Esophagus muscularis mucosa (tissue), 4 donors: Measurements from ENCODE around the gene ENDOG. TPM values are rescaled to one million over a fixed set of nuclear protein-coding genes. Genes with fewer than 3 reads are reported as not detected.

Experiments
- DNase-seq: peaks from one replicate; pipeline ENCODE4 v3.0.0-alpha.2; 2017; ENCODE audit errors: extremely low spot score
- H3K27ac ChIP-seq, 4 donors: fragments of 200-600 bp; sonication (generic); replicated peaks in 1 of 4; 1 replicate in 3 of 4; 2 replicates in 1 of 4; pipeline ENCODE4 v1.5.1; 2016 to 2019; ENCODE audit warnings: mild to moderate bottlenecking in 1 of 4
- H3K27me3 ChIP-seq, 4 donors: fragments of 200-600 bp; sonication (generic); one replicate each; pipeline versions ENCODE4 v1.5.1 to v1.6.0; 2016 to 2019
- H3K36me3 ChIP-seq, 4 donors: fragments of 200-600 bp; sonication (generic); one replicate each; pipeline ENCODE4 v1.5.1; 2016 to 2019
- H3K4me1 ChIP-seq, 4 donors: fragments of 200-600 bp; sonication (generic); one replicate each; pipeline ENCODE4 v1.5.1; 2016 to 2019
- H3K4me3 ChIP-seq, 4 donors: fragments of 200-600 bp; sonication (generic); 1 replicate in 2 of 4; 2 replicates in 2 of 4; pipeline ENCODE4 v1.5.1; 2016 to 2019; ENCODE audit warnings: mild to moderate bottlenecking in 4 of 4, moderate library complexity in 1 of 4
- H3K9me3 ChIP-seq, 4 donors: fragments of 200-600 bp; sonication (generic); 1 replicate in 3 of 4; 2 replicates in 1 of 4; pipeline ENCODE4 v1.5.1; 2016 to 2019
- CTCF ChIP-seq, 3 experiments: fragments of 200-600 bp in 2 of 3; fragments of 450-650 bp in 1 of 3; sonication (generic) in 2 of 3; IDR thresholded peaks; one replicate each; pipeline ENCODE4 v1.5.1; 2017 to 2019; ENCODE audit warnings: antibody characterized with exemption in 3 of 3, mild to moderate bottlenecking in 2 of 3, moderate library complexity in 1 of 3
- EP300 ChIP-seq: sonication (generic); formaldehyde crosslinking; IDR thresholded peaks from one replicate; pipeline ENCODE4 v1.6.1; 2017; ENCODE audit warnings: antibody characterized with exemption
- POLR2A ChIP-seq: fragments of 450-650 bp; IDR thresholded peaks from one replicate; pipeline ENCODE4 v1.6.1; 2017; ENCODE audit warnings: antibody characterized with exemption, moderate library complexity, mild to moderate bottlenecking, low read depth
- POLR2AphosphoS5 ChIP-seq, 2 donors: sonication (generic); formaldehyde crosslinking; IDR thresholded peaks; one replicate each; pipeline ENCODE4 v1.6.1; 2017; ENCODE audit warnings: antibody characterized with exemption in 2 of 2
- WGBS: methylation state at CpG from one replicate; pipeline ENCODE4 v1.1.5; 2018; 5-methylcytosine and 5-hydroxymethylcytosine counted together
- intact Hi-C: fragments of 100-400 bp; cut with DNase I; formaldehyde crosslinking; loops from one replicate; pipeline ENCODE4 v1.15.1; 2023
- total RNA-seq, 4 donors: library from RNA; depleted of rRNA; stranded (reverse); fragments of >200 nt; gene quantifications; one replicate each; pipeline versions ENCODE4 v1.1.0 to v1.2.1, GENCODE V29; 2016

The ENDOG gene
- total RNA-seq = 10 to 100 TPM; 21.4 to 44.5 (median 37.5) TPM

GRCh38 chr9:128818099-128818838 lies at the start of gene ENDOG:
Gene ENDOG (plus strand): TSS chr9:128818500. CDS start chr9:128818685, 185 bp downstream.
- intact Hi-C loops = no loop called here
- DNase-seq = peak; percentile 99
- Histone ChIP-seq H3K4me3 (peak within 1 kb of the TSS; percentile 62 to 88 (median 80)), H3K36me3 (peaks cover 9 to 31% (median 28%) of the 10 kb centered on the region in 4 donors), H3K27ac (peak within 1 kb of the TSS; percentile 87 to 94 (median 91)), H3K4me1 (peaks cover 13 to 22% (median 17%) of the 10 kb centered on the region in 4 donors), H3K27me3 (no peaks in the 10 kb centered on the region), H3K9me3 (no peaks in the 10 kb centered on the region)
- WGBS = 0% methylated on average over 8 of the region's 70 CpGs
- TF ChIP-seq POLR2A = no peak
- TF ChIP-seq CTCF (IDR thresholded peaks at IDR 0.05) = peak in 2 of 3 experiments; percentile 92 to 93
- TF ChIP-seq POLR2AphosphoS5 (IDR thresholded peaks at IDR 0.05) = peak; percentile 93 to 96

DNA sequence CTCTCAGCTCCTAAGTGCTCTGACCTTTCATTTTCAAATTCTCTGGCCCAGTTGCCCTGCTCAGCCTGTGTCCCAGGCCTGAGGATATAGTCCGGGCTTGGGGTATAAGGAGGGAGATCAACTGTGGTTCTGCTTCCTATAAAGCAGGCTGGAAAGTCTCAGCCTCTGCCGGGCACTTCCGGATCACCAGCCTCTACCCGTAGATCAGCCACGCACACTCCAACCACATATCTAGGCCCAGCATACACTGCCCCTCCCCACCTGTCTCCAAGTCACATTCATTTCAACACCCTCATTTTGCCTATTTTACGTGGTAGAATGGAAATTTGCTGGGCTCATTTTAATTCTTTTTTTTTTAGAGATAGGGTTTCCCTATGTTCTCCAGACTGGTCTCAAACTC lies 49.7 kb upstream of the ENDOG start:
- TF ChIP-seq CTCF (IDR thresholded peaks at IDR 0.05) = no peak
- TF ChIP-seq EP300 = no peak
- TF ChIP-seq POLR2A = no peak
- no peak for TF ChIP-seq POLR2AphosphoS5 (IDR thresholded peaks at IDR 0.05)
- WGBS = 83% methylated on average over 5 of the region's 6 CpGs
- DNase-seq = no peak

DNA sequence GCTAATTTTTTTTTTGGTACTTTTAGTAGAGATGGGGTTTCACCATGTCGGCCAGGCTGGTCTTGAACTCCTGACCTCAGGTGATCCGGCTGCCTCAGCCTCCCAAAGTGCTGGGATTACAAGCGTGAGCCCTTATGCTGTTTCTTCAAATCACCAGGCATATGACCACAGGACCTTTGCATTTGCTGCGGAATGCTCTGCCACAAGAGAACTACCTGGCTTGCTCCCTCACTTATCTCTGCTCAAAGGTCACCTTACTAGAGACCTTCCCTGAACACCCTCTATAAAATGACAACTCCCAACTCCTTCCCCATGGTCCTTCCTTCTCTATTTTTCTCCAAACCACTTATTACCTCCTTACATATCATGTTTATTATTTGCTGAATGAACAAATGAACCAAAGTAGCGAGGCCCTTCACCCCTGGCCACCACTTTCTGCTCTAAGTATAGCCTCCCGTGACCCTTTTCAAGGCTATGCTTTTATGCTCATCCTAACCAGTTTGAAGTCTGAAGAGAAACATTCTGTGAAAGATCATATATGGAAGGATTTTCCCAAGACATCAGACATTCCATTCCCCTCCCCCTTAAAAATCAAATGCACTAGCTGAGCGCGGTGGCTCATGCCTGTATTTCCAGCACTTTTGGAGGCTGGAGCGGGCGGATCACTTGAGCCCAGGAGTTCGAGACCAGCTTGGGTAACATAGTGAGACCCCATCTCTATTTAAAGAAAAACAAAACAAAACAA lies 47.8 kb upstream of the ENDOG start:
- Histone ChIP-seq H3K9me3 (no peaks in the 10 kb centered on the region), H3K27ac (peak overlapping the region; percentile 89 to 94 (median 92)), H3K4me1 (peaks cover 27 to 41% (median 34%) of the 10 kb centered on the region in 4 donors), H3K4me3 (peak overlapping the region; percentile 76 to 98 (median 86)), H3K36me3 (peaks cover 0 to 17% (median 9%) of the 10 kb centered on the region in 4 donors), H3K27me3 (no peaks in the 10 kb centered on the region)
- 76% methylated on average over 11 of the region's 11 CpGs for WGBS
- no peak for TF ChIP-seq CTCF (IDR thresholded peaks at IDR 0.05)
- TF ChIP-seq POLR2A = no peak
- TF ChIP-seq EP300 = no peak
- TF ChIP-seq POLR2AphosphoS5 (IDR thresholded peaks at IDR 0.05) = no peak
- intact Hi-C loops = no loop called here
- no peak for DNase-seq

More for the DNA sequence above, 49.7 kb upstream of the ENDOG start:
- intact Hi-C loops = no loop called here
- H3K36me3 ChIP-seq = peaks cover 0 to 32% (median 9%) of the 10 kb centered on the region in 4 donors
- H3K4me1 ChIP-seq = peaks cover 27 to 49% (median 34%) of the 10 kb centered on the region in 4 donors
- H3K4me3 ChIP-seq = no peak overlapping the region
- no peak overlapping the region for H3K27ac ChIP-seq
- no peaks in the 10 kb centered on the region for H3K27me3 ChIP-seq
- no peaks in the 10 kb centered on the region for H3K9me3 ChIP-seq

DNA sequence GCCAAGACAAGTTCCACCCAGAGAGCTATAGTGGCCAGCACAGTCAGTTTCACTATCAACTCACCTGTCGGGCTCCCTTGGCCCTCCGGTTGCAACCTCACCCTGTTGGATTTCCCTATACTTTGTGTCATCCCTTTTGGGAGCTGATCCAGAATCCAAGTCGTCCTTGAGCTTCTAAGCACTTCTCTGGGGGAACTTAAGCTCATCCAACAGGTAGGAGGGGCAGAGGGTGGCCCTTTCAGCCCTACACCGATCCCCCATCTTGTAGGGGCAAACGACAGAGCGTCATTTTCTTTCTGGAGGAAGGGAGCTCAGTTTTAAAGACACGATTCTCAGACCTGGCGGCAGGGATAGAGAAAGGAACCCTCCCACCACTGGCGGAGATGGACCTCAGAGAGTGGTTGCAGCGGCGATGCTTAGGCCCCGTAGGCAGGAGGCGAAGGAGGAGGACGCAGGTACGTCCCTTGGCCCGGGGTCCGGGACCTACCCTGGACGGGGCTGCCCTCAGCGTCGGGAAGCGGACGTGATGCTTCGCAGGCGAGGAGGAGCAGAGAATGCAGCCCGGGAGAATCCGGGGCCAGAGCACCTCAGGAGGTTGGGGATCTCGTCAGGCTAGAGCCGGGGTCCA lies 47.1 kb upstream of the ENDOG start:
- peak overlapping the region; percentile 89 to 94 (median 92) for H3K27ac ChIP-seq
- H3K27me3 ChIP-seq = no peaks in the 10 kb centered on the region
- peak overlapping the region; percentile 76 to 98 (median 86) for H3K4me3 ChIP-seq
- H3K36me3 ChIP-seq = peaks cover 0 to 12% (median 9%) of the 10 kb centered on the region in 4 donors
- TF ChIP-seq POLR2AphosphoS5 (IDR thresholded peaks at IDR 0.05) (no peak), POLR2A (no peak), EP300 (no peak), CTCF (IDR thresholded peaks at IDR 0.05) (no peak)
- no peak for DNase-seq
- H3K9me3 ChIP-seq = peaks cover 0 to 5% (median 0%) of the 10 kb centered on the region in 4 donors
- 2% methylated on average over 23 of the region's 28 CpGs for WGBS
- intact Hi-C loops = no loop called here
- H3K4me1 ChIP-seq = peaks cover 27 to 41% (median 32%) of the 10 kb centered on the region in 4 donors
